Neural crest cell (in vitro differentiated cells): ENCODE results near the gene BNIP5. TPM values are rescaled to one million over a fixed set of nuclear protein-coding genes. Genes with fewer than 3 reads are reported as not detected.

Experiments used
- DNase-seq: peaks from one replicate; pipeline ENCODE4 v3.0.0; 2021; ENCODE audit warnings: low read depth, mixed read lengths, low spot score
- H3K27ac Mint-ChIP-seq: one replicate; pipeline ENCODE4 v1.8.0; 2021; ENCODE audit warnings: mild to moderate bottlenecking, mixed read lengths; ENCODE audit not compliant: unreplicated experiment
- H3K27me3 Mint-ChIP-seq: 2 replicates; pipeline ENCODE4 v1.8.0; 2021; ENCODE audit warnings: low read depth, mild to moderate bottlenecking, mixed read lengths
- H3K36me3 Mint-ChIP-seq: 2 replicates; pipeline ENCODE4 v1.8.0; 2021; ENCODE audit warnings: low read depth, mild to moderate bottlenecking, mixed read lengths
- H3K4me1 Mint-ChIP-seq: 2 replicates; pipeline ENCODE4 v1.8.0; 2021; ENCODE audit warnings: mixed read lengths
- H3K4me3 Mint-ChIP-seq: one replicate; pipeline ENCODE4 v1.8.0; 2021; ENCODE audit warnings: mild to moderate bottlenecking, mixed read lengths
- H3K9me3 Mint-ChIP-seq: 2 replicates; pipeline ENCODE4 v1.8.0; 2021; ENCODE audit warnings: mixed read lengths
- CTCF ChIP-seq: fragments of 200-600 bp; sonication (generic); conservative IDR thresholded peaks from 2 replicates; pipeline ENCODE4 v1.5.0; 2021; ENCODE audit warnings: antibody characterized with exemption, mild to moderate bottlenecking
- total RNA-seq: library from RNA; stranded (reverse); gene quantifications from 2 replicates; pipeline ENCODE4 v1.2.1, GENCODE V29; 2021

BNIP5 gene
- total RNA-seq, 1 donor from 2014 or later = not detected

DNA sequence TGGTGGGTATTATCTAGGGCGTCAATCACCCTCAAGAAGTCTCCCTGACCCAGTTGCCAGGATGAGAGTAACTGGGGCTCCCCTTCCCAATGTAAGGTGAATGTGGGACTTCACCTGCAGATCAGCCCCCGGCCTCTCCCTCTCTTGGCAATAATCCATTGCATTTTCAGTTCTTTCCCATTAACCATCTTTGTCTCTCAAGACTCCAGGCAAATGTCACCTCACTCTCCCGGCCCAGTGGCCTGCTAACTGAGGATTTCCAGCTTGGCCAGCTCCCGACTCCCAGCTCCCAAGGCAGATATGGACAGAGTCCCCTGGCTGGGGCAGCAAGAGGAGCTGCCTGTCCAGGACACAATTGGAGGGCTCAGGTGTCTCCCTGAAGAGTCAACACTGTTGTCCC, 43.5 kb upstream of the BNIP5 start:
- Mint-ChIP-seq H3K4me1 (no peaks in the 10 kb centered on the region), H3K27ac (no peak overlapping the region), H3K36me3 (no peaks in the 10 kb centered on the region), H3K27me3 (peaks cover 29% of the 10 kb centered on the region), H3K9me3 (no peaks in the 10 kb centered on the region), H3K4me3 (no peak overlapping the region)
- no peak for DNase-seq
- no peak for TF ChIP-seq CTCF

DNA sequence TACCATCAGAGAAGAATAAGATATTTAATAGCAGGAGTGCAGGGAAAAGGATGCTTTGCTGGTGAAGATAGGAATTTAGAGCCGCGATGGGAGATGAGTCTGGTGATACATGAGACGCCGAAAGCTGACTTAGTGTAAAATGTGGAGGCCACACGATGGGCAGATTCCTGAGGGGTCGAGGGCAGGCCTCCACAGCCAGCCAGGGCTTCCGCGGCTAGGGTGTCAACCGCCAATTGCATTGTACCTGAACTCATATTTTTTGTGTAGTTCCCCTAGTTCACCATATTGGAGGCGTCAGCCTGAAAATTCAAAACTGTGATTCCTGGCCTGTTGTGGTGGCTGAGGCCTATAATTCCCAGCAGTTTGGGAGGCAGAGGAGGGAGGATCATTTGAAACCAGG, 42.2 kb upstream of the BNIP5 start:
- no peak overlapping the region for H3K27ac Mint-ChIP-seq
- H3K27me3 Mint-ChIP-seq = peaks cover 18% of the 10 kb centered on the region
- H3K36me3 Mint-ChIP-seq = no peaks in the 10 kb centered on the region
- no peaks in the 10 kb centered on the region for H3K4me1 Mint-ChIP-seq
- no peak for TF ChIP-seq CTCF
- no peak for DNase-seq
- no peak overlapping the region for H3K4me3 Mint-ChIP-seq
- H3K9me3 Mint-ChIP-seq = no peaks in the 10 kb centered on the region

- no peak overlapping the region for H3K4me3 Mint-ChIP-seq
- no peak overlapping the region for H3K27ac Mint-ChIP-seq
- no peak for DNase-seq
- no peaks in the 10 kb centered on the region for H3K9me3 Mint-ChIP-seq
- no peak for TF ChIP-seq CTCF
- no peaks in the 10 kb centered on the region for H3K36me3 Mint-ChIP-seq
- H3K4me1 Mint-ChIP-seq = no peaks in the 10 kb centered on the region
- H3K27me3 Mint-ChIP-seq = peaks cover 13% of the 10 kb centered on the region
These were observed 41.7 kb upstream of the BNIP5 start for GRCh38 chr6:36378243-36378920.

GRCh38 chr6:36377594-36377993, 40.9 kb upstream of the BNIP5 start:
- Mint-ChIP-seq H3K27me3 (peaks cover 10% of the 10 kb centered on the region), H3K4me1 (no peaks in the 10 kb centered on the region), H3K4me3 (no peak overlapping the region), H3K36me3 (no peaks in the 10 kb centered on the region), H3K9me3 (no peaks in the 10 kb centered on the region), H3K27ac (no peak overlapping the region)
- no peak for TF ChIP-seq CTCF
- no peak for DNase-seq

- no peak overlapping the region for H3K4me3 Mint-ChIP-seq
- H3K9me3 Mint-ChIP-seq = no peaks in the 10 kb centered on the region
- peaks cover 10% of the 10 kb centered on the region for H3K27me3 Mint-ChIP-seq
- no peaks in the 10 kb centered on the region for H3K4me1 Mint-ChIP-seq
- no peak for DNase-seq
- no peak overlapping the region for H3K27ac Mint-ChIP-seq
- no peaks in the 10 kb centered on the region for H3K36me3 Mint-ChIP-seq
- no peak for TF ChIP-seq CTCF
These were observed 40.1 kb upstream of the BNIP5 start for GRCh38 chr6:36376742-36377141.
